ENCODE results near the gene KRT77.

KRT77 gene

DNA sequence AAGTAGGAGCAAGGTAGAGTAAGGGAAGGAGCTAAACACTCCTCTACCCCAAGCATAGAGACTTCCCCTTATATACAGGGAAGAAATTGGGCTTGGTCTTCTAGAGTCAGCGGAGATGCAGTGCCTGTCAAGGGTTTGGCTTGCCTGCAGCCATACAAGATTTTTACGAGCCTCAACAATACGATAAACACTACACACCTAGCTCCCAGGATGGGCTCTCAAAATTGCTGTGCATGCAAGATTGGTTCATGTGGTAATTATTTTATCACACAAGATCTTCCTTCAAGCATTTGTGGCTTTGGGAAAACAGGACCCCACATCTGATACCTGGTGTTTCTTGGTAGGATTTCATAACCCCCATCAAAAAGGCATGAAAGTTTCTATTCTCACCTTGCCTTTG is 23.0 kb downstream of the KRT77 start, which contains the start of gene KRT1:
KRT1 (minus strand) TSS at position 45 of the 400 bp plus-strand sequence. CDS start 59 bp downstream, outside the sequence.
- CTCF ChIA-PET, result interaction anchor here (1.1 kb wide), 1 partner anchor 300 kb away, joined by 3 read pairs; no protein-coding TSS in a partner anchor

DNA sequence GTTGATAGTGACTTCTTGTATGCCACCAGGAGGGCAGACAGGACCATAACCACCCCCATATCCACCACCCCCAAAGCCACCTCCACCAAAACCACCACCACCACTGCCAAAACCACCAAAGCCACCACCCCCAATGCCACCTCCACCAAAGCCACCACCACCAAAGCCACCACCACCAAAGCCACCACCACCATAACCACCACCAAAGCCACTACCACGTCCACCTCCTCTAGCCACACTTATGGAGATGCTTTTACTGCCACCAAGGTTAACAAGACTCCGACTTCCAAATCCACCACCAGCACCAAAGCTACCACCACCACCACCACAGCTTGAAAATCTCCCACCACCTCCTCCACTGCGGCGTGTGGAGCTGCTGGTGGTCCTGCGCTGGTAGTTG is 23.4 kb downstream of the KRT77 start:
- no peak overlapping the region for H3K4me3 ChIP-seq (ENCODE audit: low read depth, low read length)
- ChIA-PET POLR2A (no interaction called here), CTCF (no interaction called here)
- no peaks in the 10 kb centered on the region for H3K36me3 ChIP-seq (ENCODE audit: control insufficient read depth in 2 of 2, insufficient read depth in 1 of 2, low read length in 2 of 2)
- H3K4me1 ChIP-seq (ENCODE audit: control insufficient read depth, insufficient read depth, low read length), result no peaks in the 10 kb centered on the region
- TF ChIP-seq ZNF521 (tag by site-specific recombination; IDR thresholded peaks at IDR 0.05) (peak; percentile 86; the same call in 1 of the 2 replicates), HOXC10 (CRISPR knock-in tag; IDR thresholded peaks at IDR 0.05) (no peak), ZNF239 (tag by site-specific recombination; IDR thresholded peaks at IDR 0.05) (peak; percentile 42; the same call in 1 of the 2 replicates), ZNF473 (tag by site-specific recombination; IDR thresholded peaks at IDR 0.05) (peak; percentile 66; the same call in 1 of the 2 replicates)
- TF ChIP-seq, protein P1, sequence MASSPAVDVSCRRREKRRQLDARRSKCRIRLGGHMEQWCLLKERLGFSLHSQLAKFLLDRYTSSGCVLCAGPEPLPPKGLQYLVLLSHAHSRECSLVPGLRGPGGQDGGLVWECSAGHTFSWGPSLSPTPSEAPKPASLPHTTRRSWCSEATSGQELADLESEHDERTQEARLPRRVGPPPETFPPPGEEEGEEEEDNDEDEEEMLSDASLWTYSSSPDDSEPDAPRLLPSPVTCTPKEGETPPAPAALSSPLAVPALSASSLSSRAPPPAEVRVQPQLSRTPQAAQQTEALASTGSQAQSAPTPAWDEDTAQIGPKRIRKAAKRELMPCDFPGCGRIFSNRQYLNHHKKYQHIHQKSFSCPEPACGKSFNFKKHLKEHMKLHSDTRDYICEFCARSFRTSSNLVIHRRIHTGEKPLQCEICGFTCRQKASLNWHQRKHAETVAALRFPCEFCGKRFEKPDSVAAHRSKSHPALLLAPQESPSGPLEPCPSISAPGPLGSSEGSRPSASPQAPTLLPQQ (tag by site-specific recombination; IDR thresholded peaks at IDR 0.05), result no peak
- no peaks in the 10 kb centered on the region for H3K9me3 ChIP-seq (ENCODE audit: control insufficient read depth, insufficient read depth, low read depth, low read length)
- no peak overlapping the region for H3K27ac ChIP-seq (ENCODE audit: extremely low read depth, low read depth, low read length)

More for the DNA sequence above, 23.0 kb downstream of the KRT77 start, which contains the start of gene KRT1:
- Histone ChIP-seq H3K36me3 (ENCODE audit: control insufficient read depth in 2 of 2, insufficient read depth in 1 of 2, low read length in 2 of 2) (no peaks in the 10 kb centered on the region), H3K9me3 (ENCODE audit: control insufficient read depth, insufficient read depth, low read depth, low read length) (no peaks in the 10 kb centered on the region), H3K4me1 (ENCODE audit: control insufficient read depth, insufficient read depth, low read length) (no peaks in the 10 kb centered on the region), H3K4me3 (ENCODE audit: low read depth, low read length) (no peak within 1 kb of the TSS), H3K27ac (ENCODE audit: extremely low read depth, low read depth, low read length) (no peak within 1 kb of the TSS)
- POLR2A ChIA-PET, result no interaction called here
- TF ChIP-seq ZNF175 (tag by site-specific recombination; IDR thresholded peaks at IDR 0.05), result no peak
- TF ChIP-seq ZNF776 (tag by site-specific recombination; IDR thresholded peaks at IDR 0.05; ENCODE audit: borderline replicate concordance), result no peak
- TF ChIP-seq KLF7 (tag by site-specific recombination; IDR thresholded peaks at IDR 0.05; ENCODE audit: borderline replicate concordance), result no peak
- no peak for TF ChIP-seq ZNF10 (tag by site-specific recombination; IDR thresholded peaks at IDR 0.05)
- no peak for TF ChIP-seq ZNF274 (IDR thresholded peaks at IDR 0.05; ENCODE audit: low read length)
- TF ChIP-seq ZNF274 (tag by site-specific recombination; IDR thresholded peaks at IDR 0.05; ENCODE audit: borderline replicate concordance), result no peak
- TF ChIP-seq MZF1 (tag by site-specific recombination; IDR thresholded peaks at IDR 0.05; ENCODE audit: borderline replicate concordance), result no peak
- no peak for TF ChIP-seq ZNF112 (tag by site-specific recombination; IDR thresholded peaks at IDR 0.05)
- TF ChIP-seq ZNF660 (tag by site-specific recombination; IDR thresholded peaks at IDR 0.05), result no peak
- no peak for TF ChIP-seq ZNF354C (tag by site-specific recombination; IDR thresholded peaks at IDR 0.05; ENCODE audit: borderline replicate concordance, low read depth)
- TF ChIP-seq, protein P2, sequence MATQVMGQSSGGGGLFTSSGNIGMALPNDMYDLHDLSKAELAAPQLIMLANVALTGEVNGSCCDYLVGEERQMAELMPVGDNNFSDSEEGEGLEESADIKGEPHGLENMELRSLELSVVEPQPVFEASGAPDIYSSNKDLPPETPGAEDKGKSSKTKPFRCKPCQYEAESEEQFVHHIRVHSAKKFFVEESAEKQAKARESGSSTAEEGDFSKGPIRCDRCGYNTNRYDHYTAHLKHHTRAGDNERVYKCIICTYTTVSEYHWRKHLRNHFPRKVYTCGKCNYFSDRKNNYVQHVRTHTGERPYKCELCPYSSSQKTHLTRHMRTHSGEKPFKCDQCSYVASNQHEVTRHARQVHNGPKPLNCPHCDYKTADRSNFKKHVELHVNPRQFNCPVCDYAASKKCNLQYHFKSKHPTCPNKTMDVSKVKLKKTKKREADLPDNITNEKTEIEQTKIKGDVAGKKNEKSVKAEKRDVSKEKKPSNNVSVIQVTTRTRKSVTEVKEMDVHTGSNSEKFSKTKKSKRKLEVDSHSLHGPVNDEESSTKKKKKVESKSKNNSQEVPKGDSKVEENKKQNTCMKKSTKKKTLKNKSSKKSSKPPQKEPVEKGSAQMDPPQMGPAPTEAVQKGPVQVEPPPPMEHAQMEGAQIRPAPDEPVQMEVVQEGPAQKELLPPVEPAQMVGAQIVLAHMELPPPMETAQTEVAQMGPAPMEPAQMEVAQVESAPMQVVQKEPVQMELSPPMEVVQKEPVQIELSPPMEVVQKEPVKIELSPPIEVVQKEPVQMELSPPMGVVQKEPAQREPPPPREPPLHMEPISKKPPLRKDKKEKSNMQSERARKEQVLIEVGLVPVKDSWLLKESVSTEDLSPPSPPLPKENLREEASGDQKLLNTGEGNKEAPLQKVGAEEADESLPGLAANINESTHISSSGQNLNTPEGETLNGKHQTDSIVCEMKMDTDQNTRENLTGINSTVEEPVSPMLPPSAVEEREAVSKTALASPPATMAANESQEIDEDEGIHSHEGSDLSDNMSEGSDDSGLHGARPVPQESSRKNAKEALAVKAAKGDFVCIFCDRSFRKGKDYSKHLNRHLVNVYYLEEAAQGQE (tag by site-specific recombination; IDR thresholded peaks at IDR 0.05), result no peak
- no peak for TF ChIP-seq ZNF311 (tag by site-specific recombination; IDR thresholded peaks at IDR 0.05; ENCODE audit: borderline replicate concordance)
- TF ChIP-seq, protein P3, sequence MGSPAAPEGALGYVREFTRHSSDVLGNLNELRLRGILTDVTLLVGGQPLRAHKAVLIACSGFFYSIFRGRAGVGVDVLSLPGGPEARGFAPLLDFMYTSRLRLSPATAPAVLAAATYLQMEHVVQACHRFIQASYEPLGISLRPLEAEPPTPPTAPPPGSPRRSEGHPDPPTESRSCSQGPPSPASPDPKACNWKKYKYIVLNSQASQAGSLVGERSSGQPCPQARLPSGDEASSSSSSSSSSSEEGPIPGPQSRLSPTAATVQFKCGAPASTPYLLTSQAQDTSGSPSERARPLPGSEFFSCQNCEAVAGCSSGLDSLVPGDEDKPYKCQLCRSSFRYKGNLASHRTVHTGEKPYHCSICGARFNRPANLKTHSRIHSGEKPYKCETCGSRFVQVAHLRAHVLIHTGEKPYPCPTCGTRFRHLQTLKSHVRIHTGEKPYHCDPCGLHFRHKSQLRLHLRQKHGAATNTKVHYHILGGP (tag by site-specific recombination; IDR thresholded peaks at IDR 0.05), result no peak
- TF ChIP-seq ZFP3 (tag by site-specific recombination; IDR thresholded peaks at IDR 0.05; ENCODE audit: low read depth), result no peak
- TF ChIP-seq ZNF169 (tag by site-specific recombination; IDR thresholded peaks at IDR 0.05), result no peak

All from HEK293 (cell line).